CD4-positive, CD25-positive, alpha-beta regulatory T cell (primary cell): ENCODE results near the gene PRR19. TPM values are rescaled to one million over a fixed set of nuclear protein-coding genes. Genes with fewer than 3 reads are reported as not detected.

Experiments used
- ATAC-seq, 2 donors: fragments of 150-1000 bp; cut with Tn5 transposase; one replicate each; pipeline ENCODE4 v1.10.0; 2021; ENCODE audit warnings: low read depth in 2 of 2, moderate number of reproducible peaks in 2 of 2, moderate library complexity in 1 of 2
- DNase-seq, 3 donors: peaks; one replicate each; pipeline versions ENCODE4 v3.0.0 to v3.0.0-alpha.2; 2012 to 2022; ENCODE audit warnings: mixed read lengths in 1 of 3
- H3K27ac ChIP-seq: one replicate; pipeline ENCODE4 v1.7.0; 2013; ENCODE audit warnings: mild to moderate bottlenecking, low read length; ENCODE audit not compliant: insufficient read depth, poor library complexity, severe bottlenecking
- H3K27me3 ChIP-seq: one replicate; pipeline ENCODE4 v1.7.0; 2013; ENCODE audit warnings: low read length; ENCODE audit not compliant: control insufficient read depth, insufficient read depth
- H3K36me3 ChIP-seq: one replicate; pipeline ENCODE4 v1.7.0; 2013; ENCODE audit warnings: mild to moderate bottlenecking, low read length, moderate library complexity; ENCODE audit not compliant: control insufficient read depth, insufficient read depth
- H3K4me1 ChIP-seq: 2 replicates; pipeline ENCODE4 v1.7.0; 2013; ENCODE audit warnings: mild to moderate bottlenecking, low read length; ENCODE audit not compliant: insufficient read depth, control insufficient read depth, poor library complexity, severe bottlenecking
- H3K4me3 ChIP-seq: one replicate; pipeline ENCODE4 v1.7.0; 2013; ENCODE audit warnings: low read depth, mild to moderate bottlenecking, low read length, moderate library complexity
- H3K9me3 ChIP-seq, 2 experiments: 1 replicate in 1 of 2; 2 replicates in 1 of 2; pipeline ENCODE4 v1.7.0; 2013; ENCODE audit warnings: low read length in 2 of 2, mild to moderate bottlenecking in 1 of 2, moderate library complexity in 1 of 2; ENCODE audit not compliant: control insufficient read depth in 2 of 2
- H3K27ac Mint-ChIP-seq, 3 donors: one replicate each; pipeline ENCODE4 v1.8.0; 2020 to 2022; ENCODE audit warnings: mild to moderate bottlenecking in 3 of 3, mixed read lengths in 3 of 3, moderate library complexity in 2 of 3
- H3K27me3 Mint-ChIP-seq: one replicate; pipeline ENCODE4 v1.8.0; 2022; ENCODE audit warnings: mild to moderate bottlenecking, mixed read lengths
- H3K36me3 Mint-ChIP-seq: one replicate; pipeline ENCODE4 v1.8.0; 2020; ENCODE audit warnings: mixed read lengths
- H3K4me1 Mint-ChIP-seq, 4 donors: one replicate each; pipeline ENCODE4 v1.8.0; 2020 to 2022; ENCODE audit warnings: mixed read lengths in 4 of 4, mild to moderate bottlenecking in 1 of 4
- H3K4me3 Mint-ChIP-seq, 4 donors: one replicate each; pipeline ENCODE4 v1.8.0; 2020 to 2022; ENCODE audit warnings: mild to moderate bottlenecking in 4 of 4, mixed read lengths in 4 of 4, moderate library complexity in 3 of 4
- H3K9me3 Mint-ChIP-seq, 7 donors: one replicate each; pipeline ENCODE4 v1.8.0; 2020 to 2022; ENCODE audit warnings: mixed read lengths in 7 of 7, mild to moderate bottlenecking in 3 of 7, moderate library complexity in 2 of 7
- polyA plus RNA-seq, 4 donors: library from polyadenylated mRNA; unstranded; fragments of 300-500 nt; fragmentation: Illumina TruSeq; gene quantifications; one replicate each; pipeline ENCODE4 v1.2.3, GENCODE V29; 2021
- total RNA-seq: library from RNA; stranded (reverse); gene quantifications from one replicate; pipeline ENCODE4 v1.2.3, GENCODE V29; 2022

The PRR19 gene, protein sequence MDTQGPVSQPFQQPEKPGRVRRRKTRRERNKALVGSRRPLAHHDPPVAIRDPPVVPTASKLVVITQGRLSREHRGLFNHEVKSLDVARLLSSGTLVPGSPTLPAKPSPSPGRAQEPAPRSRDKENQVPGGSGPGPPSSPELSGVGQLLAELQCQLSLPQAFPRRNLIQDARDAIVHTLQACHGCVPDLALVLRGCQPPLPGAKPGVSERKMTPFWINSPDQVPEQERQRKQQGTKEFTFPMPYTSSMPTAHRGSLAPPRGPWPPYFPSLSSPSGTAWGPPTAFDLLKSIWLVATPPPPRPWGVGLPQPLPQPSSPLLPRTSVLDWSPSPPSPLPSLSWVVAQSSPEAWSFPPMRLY
- total RNA-seq (not detected), polyA plus RNA-seq (under 1 TPM; 0.10 to 0.83 (median 0.21) TPM)

DNA sequence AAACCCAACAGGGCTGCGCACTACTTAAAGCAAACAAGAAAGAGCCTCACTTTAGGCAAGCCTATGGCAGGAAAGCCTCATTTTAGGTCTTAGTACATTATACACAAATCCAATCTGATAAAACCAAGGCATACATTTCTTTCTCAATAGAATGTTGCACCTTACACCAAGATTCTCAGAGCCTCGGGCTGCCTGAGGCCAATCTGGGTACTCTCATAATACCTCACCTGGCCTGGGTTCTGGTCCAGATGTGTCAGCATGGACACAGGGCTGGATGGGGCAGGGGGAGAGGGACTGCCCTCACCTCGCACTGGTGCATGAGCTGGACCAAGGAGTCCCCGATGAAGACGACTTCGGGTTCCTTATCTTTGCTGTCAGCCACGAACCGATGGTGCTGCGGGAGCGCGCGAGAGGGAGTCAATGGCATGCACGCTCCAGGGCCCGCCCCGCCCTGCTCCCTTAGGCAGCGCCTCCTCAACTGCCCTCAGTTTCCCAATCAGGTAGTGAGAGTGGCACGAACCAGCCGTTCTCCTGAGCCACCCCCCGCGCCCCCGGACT lies at the start of gene PRR19:
Gene PRR19, plus strand, starts transcription at position 487 of the 558 bp plus-strand sequence. CDS start 7,453 bp downstream, outside the sequence.
- no peaks in the 10 kb centered on the region for H3K27me3 Mint-ChIP-seq
- Histone ChIP-seq H3K4me1 (peaks cover 20% of the 10 kb centered on the region), H3K27me3 (no peaks in the 10 kb centered on the region), H3K36me3 (peaks cover 3% of the 10 kb centered on the region), H3K4me3 (peak within 1 kb of the TSS; percentile 65), H3K9me3 (no peaks in the 10 kb centered on the region), H3K27ac (peak within 1 kb of the TSS; percentile 71)
- no peaks in the 10 kb centered on the region for H3K36me3 Mint-ChIP-seq
- peaks cover 0 to 34% (median 14%) of the 10 kb centered on the region in 4 donors for H3K4me1 Mint-ChIP-seq
- peak within 1 kb of the TSS; percentile 89 to 97 (median 91) for H3K27ac Mint-ChIP-seq
- H3K9me3 Mint-ChIP-seq = no peaks in the 10 kb centered on the region
- ATAC-seq = no peak
- DNase-seq = peak in 1 of 3 donors; percentile 36
- peak within 1 kb of the TSS; percentile 87 to 91 (median 90) for H3K4me3 Mint-ChIP-seq

DNA sequence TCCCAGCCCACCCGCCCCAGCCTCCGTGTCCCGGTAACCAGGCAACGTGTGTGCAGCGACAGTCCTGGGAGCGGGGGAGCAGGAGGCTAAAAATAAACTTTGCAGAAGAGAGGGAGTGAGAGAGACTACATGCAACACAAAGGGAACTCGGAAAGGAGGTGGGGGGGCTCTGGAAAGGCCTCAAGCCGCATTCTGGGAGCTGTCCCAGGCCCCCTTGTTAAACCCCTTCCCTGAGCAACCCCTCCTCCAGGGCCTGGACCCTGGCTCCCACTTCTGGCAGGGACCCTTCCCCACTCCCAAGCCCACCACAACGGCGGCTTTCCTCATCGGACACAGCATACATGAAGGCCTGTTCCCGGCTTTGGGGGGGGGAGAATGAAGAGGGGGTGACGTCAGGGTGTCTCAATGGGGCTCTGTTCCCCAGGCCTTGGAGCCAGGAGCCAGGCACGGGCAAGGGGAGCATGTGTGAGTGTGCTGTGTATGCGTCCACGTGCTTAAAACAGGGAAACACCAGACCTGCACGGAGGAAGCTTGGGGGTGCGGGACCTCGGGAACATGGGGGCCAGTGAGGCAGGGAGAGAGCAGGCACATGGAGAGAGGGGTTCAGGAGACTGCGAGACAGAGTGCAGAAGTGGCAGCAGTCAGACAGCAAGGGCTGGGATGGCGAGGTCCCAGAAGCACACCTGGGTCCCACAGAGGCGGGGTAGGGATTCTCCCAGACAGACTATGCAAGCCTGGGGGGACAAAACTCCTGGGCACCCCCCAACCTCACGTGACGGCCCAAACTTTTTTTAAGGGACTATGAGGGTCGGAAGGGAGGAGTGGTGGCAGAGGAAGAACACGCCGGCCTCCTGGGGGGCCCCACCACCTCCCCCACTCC lies 49.3 kb upstream of the PRR19 start:
- H3K36me3 Mint-ChIP-seq = no peaks in the 10 kb centered on the region

DNA sequence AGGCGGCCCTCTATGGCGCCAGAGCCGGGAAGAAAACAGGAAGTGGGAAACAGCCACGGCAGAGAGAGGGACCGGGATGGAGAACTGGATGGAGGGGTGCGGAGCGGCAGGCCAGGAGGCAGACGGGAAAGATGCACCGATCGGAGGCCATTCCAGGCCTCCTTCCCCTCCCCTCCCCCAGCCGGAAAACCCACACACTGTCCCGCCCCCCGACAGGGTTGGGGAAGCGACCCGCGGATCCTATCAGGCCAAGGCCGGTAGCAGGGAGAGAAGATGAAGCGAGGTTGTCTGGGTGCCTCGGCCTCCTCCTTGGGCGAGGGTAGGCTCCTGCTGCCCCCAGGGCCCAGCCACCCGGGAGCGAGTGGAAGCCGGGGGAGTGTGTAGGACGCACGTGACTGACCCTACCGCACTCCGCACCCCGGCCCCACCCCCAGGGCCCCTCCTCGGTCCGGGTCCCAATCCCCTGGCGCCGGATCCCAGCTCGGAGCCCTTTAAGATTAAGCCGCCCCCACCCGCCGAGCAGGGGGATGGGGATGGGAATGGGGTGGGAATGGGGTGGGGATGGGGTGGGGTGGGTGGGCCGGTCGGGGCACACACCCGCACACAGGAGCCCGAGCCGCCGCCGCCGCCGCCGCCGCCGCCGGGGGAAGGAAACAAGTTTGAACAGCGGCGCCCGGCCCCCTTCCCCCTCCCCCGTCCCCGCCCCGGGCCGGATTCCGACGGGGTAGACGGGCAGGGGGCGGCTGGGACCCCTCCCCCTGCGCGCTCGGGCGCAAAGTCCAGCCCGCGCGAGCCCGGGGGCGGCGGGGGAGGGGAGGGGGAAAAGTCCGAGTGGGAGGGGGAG lies 48.5 kb upstream of the PRR19 start:
- no peaks in the 10 kb centered on the region for H3K9me3 Mint-ChIP-seq
- peak overlapping the region; percentile 91 to 97 (median 94) for H3K4me3 Mint-ChIP-seq
- Histone ChIP-seq H3K27me3 (no peaks in the 10 kb centered on the region), H3K36me3 (no peaks in the 10 kb centered on the region), H3K4me3 (peak overlapping the region; percentile 37), H3K27ac (peak overlapping the region; percentile 96), H3K4me1 (peaks cover 38% of the 10 kb centered on the region), H3K9me3 (no peaks in the 10 kb centered on the region)
- no peaks in the 10 kb centered on the region for H3K36me3 Mint-ChIP-seq
- H3K4me1 Mint-ChIP-seq = peaks cover 0 to 43% (median 16%) of the 10 kb centered on the region in 4 donors
- peak; percentile 10 to 14 for ATAC-seq
- peaks cover 12% of the 10 kb centered on the region for H3K27me3 Mint-ChIP-seq
- H3K27ac Mint-ChIP-seq = peak overlapping the region; percentile 79 to 97 (median 97)
- DNase-seq = peak; percentile 45 to 69 (median 57)

More for the DNA sequence above, 49.3 kb upstream of the PRR19 start:
- H3K9me3 ChIP-seq = no peaks in the 10 kb centered on the region
- H3K4me1 ChIP-seq = peaks cover 38% of the 10 kb centered on the region
- DNase-seq = no peak
- H3K36me3 ChIP-seq = no peaks in the 10 kb centered on the region
- H3K27me3 ChIP-seq = no peaks in the 10 kb centered on the region
- peak overlapping the region; percentile 96 for H3K27ac ChIP-seq
- peak overlapping the region; percentile 37 for H3K4me3 ChIP-seq
- Mint-ChIP-seq H3K4me3 (peak overlapping the region; percentile 91 to 97 (median 94)), H3K4me1 (peaks cover 0 to 43% (median 16%) of the 10 kb centered on the region in 4 donors), H3K27ac (peak overlapping the region; percentile 89 to 97 (median 97)), H3K27me3 (peaks cover 12% of the 10 kb centered on the region), H3K9me3 (no peaks in the 10 kb centered on the region)
- no peak for ATAC-seq

DNA sequence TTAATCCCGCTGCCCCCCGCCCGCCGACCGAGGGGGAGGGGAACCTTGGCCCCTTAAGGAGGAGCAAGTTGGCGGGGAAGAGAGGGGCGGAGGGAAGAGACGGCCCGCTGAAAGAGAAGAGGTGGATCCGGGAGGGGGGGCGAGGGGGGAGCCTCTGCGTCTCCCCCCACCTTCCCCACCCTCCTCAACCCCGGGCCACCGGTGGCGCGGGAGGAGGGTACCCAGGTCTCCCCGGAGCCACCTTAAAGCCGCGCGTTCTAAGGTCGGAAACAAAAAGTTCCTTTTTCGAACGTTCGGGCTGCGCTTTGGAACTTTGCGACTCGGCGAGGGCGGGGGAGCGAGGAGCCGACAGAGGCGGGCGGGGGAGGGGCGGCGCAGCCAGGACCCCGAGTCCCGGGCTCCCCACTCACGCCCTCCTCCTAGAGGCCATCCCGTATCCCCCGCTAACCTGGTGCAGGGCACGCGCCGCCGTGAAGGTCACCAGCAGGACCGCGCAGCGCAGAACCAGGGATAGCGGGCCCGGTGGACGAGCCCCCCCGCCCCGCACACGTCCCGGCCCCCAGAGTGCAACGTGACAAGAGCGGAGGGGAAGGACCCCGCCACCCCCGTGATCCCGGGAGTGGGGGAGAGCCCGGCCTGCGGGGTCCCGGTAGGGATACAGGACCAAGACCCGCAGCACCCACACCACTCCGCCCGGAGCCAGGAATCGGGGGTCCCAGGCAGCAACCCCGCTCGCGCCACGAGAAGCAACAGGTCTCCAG lies 47.7 kb upstream of the PRR19 start:
- Mint-ChIP-seq H3K27me3 (peaks cover 12% of the 10 kb centered on the region), H3K27ac (peak overlapping the region; percentile 26 to 75 (median 73)), H3K4me1 (peaks cover 0 to 43% (median 16%) of the 10 kb centered on the region in 4 donors), H3K9me3 (no peaks in the 10 kb centered on the region), H3K36me3 (no peaks in the 10 kb centered on the region), H3K4me3 (peak overlapping the region; percentile 80 to 93 (median 90))
- Histone ChIP-seq H3K27ac (peak overlapping the region; percentile 96), H3K4me3 (peak overlapping the region; percentile 41), H3K36me3 (no peaks in the 10 kb centered on the region), H3K4me1 (peaks cover 38% of the 10 kb centered on the region), H3K27me3 (no peaks in the 10 kb centered on the region), H3K9me3 (no peaks in the 10 kb centered on the region)
- DNase-seq (peak; percentile 66 to 87 (median 83)), ATAC-seq (peak; percentile 44 to 50)

DNA sequence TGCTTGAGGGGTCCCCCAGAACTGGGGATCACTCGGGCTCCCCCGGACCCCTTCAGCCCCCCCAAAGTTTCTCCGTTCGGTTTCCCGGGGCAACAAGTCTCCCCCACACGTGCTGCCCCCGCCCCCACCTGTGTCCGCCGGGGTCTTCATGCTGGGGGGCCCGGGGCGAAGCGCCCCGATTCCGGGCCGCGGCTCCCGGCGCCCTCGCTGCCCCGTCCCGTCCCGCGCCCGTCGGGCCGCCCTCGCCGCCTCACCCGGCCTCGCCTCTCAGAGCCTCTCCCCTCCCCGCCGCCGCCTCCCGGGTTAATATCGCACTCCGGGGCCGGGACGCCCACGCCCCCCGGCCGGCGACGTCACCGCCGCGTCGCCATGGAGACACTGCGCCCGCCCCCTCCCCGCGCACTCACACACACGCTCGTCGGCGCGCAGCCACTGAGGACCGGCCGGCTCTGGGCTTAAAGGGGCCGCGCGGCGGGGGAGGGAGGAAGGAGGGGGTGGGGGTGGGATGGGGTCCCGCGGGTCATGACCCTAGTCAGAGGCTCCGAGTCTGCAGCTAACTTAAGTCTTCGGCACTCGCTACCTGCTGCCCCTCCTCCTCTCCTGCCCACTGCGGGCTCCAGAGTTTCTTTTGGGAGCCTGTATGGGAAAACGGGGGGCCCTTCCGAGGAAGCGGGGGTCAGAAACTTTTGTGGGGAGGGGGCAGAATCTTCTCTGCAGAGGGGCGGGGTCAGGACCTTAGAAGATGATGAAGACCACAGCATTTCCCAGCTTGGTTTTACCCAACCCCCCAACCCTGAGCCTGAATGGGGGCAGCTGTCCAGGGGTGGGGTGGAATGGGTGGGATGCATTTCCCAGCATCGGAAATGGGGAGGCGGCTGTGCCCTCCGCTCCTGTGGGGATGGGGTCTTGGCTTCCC lies 46.8 kb upstream of the PRR19 start, which contains the start of gene ERF:
Gene ERF, minus strand, starts transcription at position 279 of the 916 bp plus-strand sequence. Its CDS starts 129 bp downstream, at position 150.
- H3K9me3 ChIP-seq = no peaks in the 10 kb centered on the region
- peaks cover 0 to 38% (median 14%) of the 10 kb centered on the region in 4 donors for H3K4me1 Mint-ChIP-seq
- no peaks in the 10 kb centered on the region for H3K9me3 Mint-ChIP-seq
- peaks cover 38% of the 10 kb centered on the region for H3K4me1 ChIP-seq
- H3K36me3 Mint-ChIP-seq = no peaks in the 10 kb centered on the region
- peak; percentile 79 to 84 for ATAC-seq
- H3K4me3 Mint-ChIP-seq = peak within 1 kb of the TSS; percentile 80 to 93 (median 90)
- peak within 1 kb of the TSS; percentile 96 for H3K27ac ChIP-seq
- peak within 1 kb of the TSS; percentile 41 for H3K4me3 ChIP-seq
- peak within 1 kb of the TSS; percentile 26 to 90 (median 75) for H3K27ac Mint-ChIP-seq
- H3K27me3 Mint-ChIP-seq = peaks cover 12% of the 10 kb centered on the region
- H3K36me3 ChIP-seq = no peaks in the 10 kb centered on the region
- no peaks in the 10 kb centered on the region for H3K27me3 ChIP-seq
- DNase-seq = peak; percentile 92 to 94 (median 92)
